Measurements from ENCODE around the gene ASCC2.
A peak's percentile ranks its signal among the peaks of the same experiment; 100 is the strongest.

The ASCC2 gene

GRCh38 chr22:29816539-29816938 is 21.5 kb downstream of the ASCC2 start:
- no peak for DNase-seq

- DNase-seq: no peak
These were observed 21.9 kb downstream of the ASCC2 start for GRCh38 chr22:29816128-29816527.

- DNase-seq: no peak
These were observed 22.5 kb downstream of the ASCC2 start for GRCh38 chr22:29815580-29815979.

- no peak for DNase-seq
These were observed 24.1 kb downstream of the ASCC2 start for GRCh38 chr22:29814003-29814402.

GRCh38 chr22:29813563-29813962 is 24.5 kb downstream of the ASCC2 start:
- DNase-seq: no peak

GRCh38 chr22:29813126-29813525 is 24.9 kb downstream of the ASCC2 start:
- DNase-seq: no peak

- DNase-seq: no peak
These were observed 26.7 kb downstream of the ASCC2 start for GRCh38 chr22:29811377-29811776.

GRCh38 chr22:29810216-29810615 is 27.9 kb downstream of the ASCC2 start:
- DNase-seq: no peak

GRCh38 chr22:29806196-29806595 is 31.9 kb downstream of the ASCC2 start:
- no peak for DNase-seq

- DNase-seq: no peak
These were observed 33.1 kb downstream of the ASCC2 start for GRCh38 chr22:29804985-29805384.

- no peak for DNase-seq
These were observed 34.9 kb downstream of the ASCC2 start for GRCh38 chr22:29803190-29803589.

GRCh38 chr22:29801796-29802195 is 36.3 kb downstream of the ASCC2 start:
- DNase-seq: no peak

GRCh38 chr22:29801153-29801552 is 36.9 kb downstream of the ASCC2 start:
- no peak for DNase-seq

- peak; percentile 3 for DNase-seq
These were observed 38.8 kb downstream of the ASCC2 start for GRCh38 chr22:29799217-29799680.

GRCh38 chr22:29798801-29799200 is 39.3 kb downstream of the ASCC2 start:
- DNase-seq: no peak

- DNase-seq: no peak
These were observed 39.8 kb downstream of the ASCC2 start for GRCh38 chr22:29798318-29798717.

- DNase-seq: no peak
These were observed 40.7 kb downstream of the ASCC2 start for GRCh38 chr22:29797351-29797750.

- no peak for DNase-seq
These were observed 42.4 kb downstream of the ASCC2 start for GRCh38 chr22:29795663-29796062.

GRCh38 chr22:29793396-29793795 is 44.7 kb downstream of the ASCC2 start:
- DNase-seq: no peak

- no peak for DNase-seq
These were observed 48.0 kb downstream of the ASCC2 start for GRCh38 chr22:29790061-29790460.

GRCh38 chr22:29788339-29789279 is 49.5 kb downstream of the ASCC2 start:
- DNase-seq: no peak

- no peak for DNase-seq
These were observed 50.6 kb downstream of the ASCC2 start for GRCh38 chr22:29787371-29787980.

- no peak for DNase-seq
These were observed 52.0 kb downstream of the ASCC2 start for GRCh38 chr22:29786031-29786430.
